GM13977 (cell line): Measurements from ENCODE around the gene CRYL1.
"Not testable (repeated sequence)": the region's sequence is repeated elsewhere in the genome, so short reads cannot be mapped to it uniquely, and the experiment has no call there.

ENCODE experiments used
- DNase-seq: peaks from one replicate; pipeline ENCODE4 v3.0.0; 2012; ENCODE audit warnings: low spot score
- in situ Hi-C: fragments of 300-500 bp; cut with MboI; formaldehyde crosslinking; loops from one replicate; pipeline ENCODE4 v1.12.0; 2022; ENCODE audit warnings: low sequenced_read_pairs, low pct_unique_long_range_greater_than_20kb, mixed read lengths, inconsistent platforms; ENCODE audit not compliant: unreplicated experiment
- TF ChIP-seq, protein P1 (sequence below): IDR thresholded peaks from 2 replicates; pipeline ENCODE4 v1.5.1; 2012; ENCODE audit warnings: mild to moderate bottlenecking, control low read depth; ENCODE audit not compliant: insufficient read depth; ENCODE audit errors: extremely low read depth, missing control alignments

Gene CRYL1

DNA sequence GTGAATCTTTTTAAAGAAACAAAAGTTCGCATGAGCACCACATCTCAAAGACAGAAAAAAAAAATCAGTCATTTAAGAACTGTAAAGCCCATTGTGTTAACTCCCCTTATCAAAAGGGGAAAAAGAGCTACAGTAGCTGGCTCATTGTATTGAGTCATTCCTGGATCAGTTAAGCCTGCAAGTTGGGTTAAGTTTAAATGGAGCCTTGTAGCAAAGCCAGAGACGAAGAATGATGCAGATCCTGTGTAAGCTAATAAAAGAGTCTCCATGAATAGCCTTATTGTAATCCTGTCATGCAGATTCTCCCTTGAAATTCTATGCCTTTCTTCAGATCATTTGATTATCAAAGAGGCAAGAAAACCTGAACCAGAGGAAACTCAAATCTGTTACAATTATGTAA is 83.8 kb downstream of the CRYL1 start:
- peak; percentile 50 for DNase-seq
- in situ Hi-C loops = no loop called here
- TF ChIP-seq, protein P1, sequence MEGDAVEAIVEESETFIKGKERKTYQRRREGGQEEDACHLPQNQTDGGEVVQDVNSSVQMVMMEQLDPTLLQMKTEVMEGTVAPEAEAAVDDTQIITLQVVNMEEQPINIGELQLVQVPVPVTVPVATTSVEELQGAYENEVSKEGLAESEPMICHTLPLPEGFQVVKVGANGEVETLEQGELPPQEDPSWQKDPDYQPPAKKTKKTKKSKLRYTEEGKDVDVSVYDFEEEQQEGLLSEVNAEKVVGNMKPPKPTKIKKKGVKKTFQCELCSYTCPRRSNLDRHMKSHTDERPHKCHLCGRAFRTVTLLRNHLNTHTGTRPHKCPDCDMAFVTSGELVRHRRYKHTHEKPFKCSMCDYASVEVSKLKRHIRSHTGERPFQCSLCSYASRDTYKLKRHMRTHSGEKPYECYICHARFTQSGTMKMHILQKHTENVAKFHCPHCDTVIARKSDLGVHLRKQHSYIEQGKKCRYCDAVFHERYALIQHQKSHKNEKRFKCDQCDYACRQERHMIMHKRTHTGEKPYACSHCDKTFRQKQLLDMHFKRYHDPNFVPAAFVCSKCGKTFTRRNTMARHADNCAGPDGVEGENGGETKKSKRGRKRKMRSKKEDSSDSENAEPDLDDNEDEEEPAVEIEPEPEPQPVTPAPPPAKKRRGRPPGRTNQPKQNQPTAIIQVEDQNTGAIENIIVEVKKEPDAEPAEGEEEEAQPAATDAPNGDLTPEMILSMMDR = no peak

DNA sequence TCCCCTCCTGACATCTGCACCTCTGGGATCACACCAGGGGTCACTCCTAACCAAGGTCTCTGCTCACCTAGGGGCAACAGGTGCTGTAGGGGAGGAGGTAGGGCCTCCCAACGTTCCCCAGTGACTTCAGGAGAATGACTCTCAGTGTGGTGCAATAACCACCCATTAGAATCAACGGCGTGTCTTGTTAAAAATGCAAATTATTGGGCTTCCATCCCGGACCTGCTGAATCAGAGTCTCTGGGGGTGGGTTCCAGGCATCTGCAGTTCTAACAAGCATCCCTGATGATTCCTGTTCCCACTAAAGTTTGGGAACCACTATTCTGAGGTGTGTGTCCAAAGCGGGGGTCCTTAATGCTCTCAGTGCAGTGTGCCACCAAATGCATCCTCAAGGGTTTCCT is 84.6 kb downstream of the CRYL1 start:
- in situ Hi-C loops = no loop called here
- no peak for DNase-seq
- TF ChIP-seq, protein P1 = no peak

DNA sequence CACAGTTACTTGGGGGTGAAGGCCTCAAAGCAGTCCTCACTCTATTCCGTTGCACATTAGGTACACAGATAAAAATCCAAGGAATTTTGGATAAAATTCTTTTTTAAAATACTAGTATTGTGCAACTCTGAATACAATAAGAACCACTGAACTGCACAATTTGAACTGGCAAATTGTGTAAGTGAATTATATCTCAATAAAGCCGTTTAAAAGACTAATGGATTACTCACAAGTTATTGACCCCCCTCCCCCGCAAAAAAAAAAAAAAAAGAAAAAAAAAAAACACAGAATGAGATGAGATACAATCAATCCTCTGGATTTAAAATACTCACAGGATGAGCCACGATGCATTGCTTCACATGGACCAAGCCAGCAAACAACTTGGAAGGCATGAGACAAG is 86.4 kb downstream of the CRYL1 start:
- DNase-seq = no peak
- TF ChIP-seq, protein P1 = no peak
- in situ Hi-C loops = no loop called here

DNA sequence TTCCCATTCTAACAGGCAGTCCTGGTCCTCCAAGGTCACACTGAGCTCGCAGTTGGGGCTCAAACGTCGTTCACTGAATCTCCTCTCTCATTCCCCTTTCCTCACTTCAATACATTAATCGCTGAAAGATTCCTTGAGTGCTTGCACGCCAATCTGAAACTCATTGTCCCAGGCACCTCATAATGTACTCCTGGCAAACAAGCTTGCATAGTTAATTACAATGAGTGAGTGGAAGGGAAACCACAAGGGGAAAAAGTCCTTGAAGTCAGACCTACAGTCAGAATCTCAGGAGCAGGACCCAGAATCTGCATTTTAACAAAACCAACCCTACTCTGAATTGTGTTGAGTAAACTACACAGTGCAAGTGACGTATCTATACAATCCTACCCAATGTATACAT is 86.9 kb downstream of the CRYL1 start:
- TF ChIP-seq, protein P1 = no peak
- in situ Hi-C loops = no loop called here
- no peak for DNase-seq

DNA sequence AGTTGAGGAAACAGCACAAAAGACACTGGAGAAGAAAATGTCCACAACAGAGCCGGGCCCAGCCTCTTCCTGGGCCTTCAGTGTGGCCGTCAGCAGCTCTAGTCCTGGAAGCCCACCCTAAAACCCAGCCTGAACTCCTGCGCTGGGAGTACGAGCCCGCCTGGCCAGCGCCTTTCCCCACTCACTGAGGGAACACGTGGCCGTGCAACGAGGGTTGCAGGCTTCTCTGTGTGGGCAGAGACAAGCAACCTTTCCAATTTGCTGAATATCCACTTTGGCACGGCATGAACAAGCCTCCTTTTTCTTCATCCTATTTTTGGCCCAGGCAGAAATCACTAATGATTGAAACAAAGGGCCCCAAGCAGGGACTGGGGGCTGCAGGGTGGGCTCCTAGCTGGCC is 89.2 kb downstream of the CRYL1 start:
- DNase-seq = no peak
- TF ChIP-seq, protein P1 = no peak
- in situ Hi-C loops = no loop called here

DNA sequence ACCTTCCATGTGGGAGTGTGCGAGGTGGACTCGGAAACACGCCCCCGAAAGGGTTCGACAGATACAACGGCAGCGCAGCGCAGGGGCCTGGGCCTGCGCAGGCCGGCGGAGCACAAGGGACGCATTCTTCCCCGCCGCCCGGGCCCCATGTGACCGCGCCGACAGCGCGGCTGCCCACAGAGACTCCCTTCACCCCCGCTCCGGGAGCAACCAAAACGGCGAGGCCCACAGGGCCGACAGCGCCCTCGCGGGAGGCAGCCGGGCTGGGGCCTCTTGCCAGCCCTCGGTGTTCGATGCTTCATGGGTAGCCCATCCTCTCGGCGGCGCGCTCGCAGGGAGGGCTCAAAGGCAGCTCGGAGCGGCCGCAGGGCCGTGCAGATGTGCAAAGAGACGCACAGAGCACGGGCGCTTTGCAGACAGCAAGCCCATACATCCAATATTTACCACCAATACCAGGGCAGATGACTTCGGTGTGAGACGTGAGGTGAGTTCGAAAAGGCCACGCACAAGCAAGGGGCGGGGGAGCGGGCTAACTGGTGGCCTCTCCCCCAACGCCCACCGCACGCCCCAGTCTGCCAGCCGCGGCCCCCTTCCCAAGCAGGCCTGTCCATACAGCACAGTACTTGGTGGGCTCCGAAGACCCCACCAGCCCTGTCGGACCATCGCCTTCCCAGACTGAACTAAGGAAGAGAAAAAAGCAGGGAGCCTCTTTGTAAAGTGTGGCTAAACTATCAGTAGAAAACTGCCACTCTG is 89.9 kb downstream of the CRYL1 start:
- no peak for DNase-seq
- TF ChIP-seq, protein P1 = no peak
- in situ Hi-C loops = no loop called here

DNA sequence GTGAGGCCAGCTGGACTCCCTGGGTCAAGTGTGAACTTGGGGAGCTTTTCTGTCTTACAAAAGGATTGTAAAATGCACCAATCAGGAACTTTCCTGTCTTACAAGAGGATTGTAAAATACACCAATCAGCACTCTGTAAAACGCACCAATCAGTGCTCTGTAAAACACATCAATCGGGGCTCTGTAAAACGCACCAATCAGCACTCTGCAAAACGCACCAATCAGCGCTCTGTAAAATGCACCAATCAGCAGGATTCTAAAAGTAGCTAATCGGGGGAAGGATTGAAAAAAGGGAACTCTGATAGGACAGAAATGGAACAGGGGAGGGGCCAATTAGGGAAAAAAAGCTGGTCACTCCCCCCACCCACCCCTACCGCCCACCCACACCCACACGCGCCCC is 91.4 kb downstream of the CRYL1 start:
- in situ Hi-C loops, DNase-seq: not testable (repeated sequence)
